Fibroblast of the aortic adventitia (primary cell): ENCODE measurements around the gene CDH11. TPM values are rescaled to one million over a fixed set of nuclear protein-coding genes. Genes with fewer than 3 reads are reported as not detected.

Source experiments
- DNase-seq: peaks from one replicate; pipeline ENCODE4 v3.0.0-alpha.2; 2010; ENCODE audit warnings: low read depth
- H3K4me3 ChIP-seq: 2 replicates; pipeline ENCODE4 v1.5.1; 2011; ENCODE audit warnings: low read depth, mild to moderate bottlenecking, control low read depth, low read length, moderate library complexity
- CTCF ChIP-seq: IDR thresholded peaks from 2 replicates; pipeline ENCODE4 v1.5.1; 2011; ENCODE audit warnings: mild to moderate bottlenecking, low read length, control low read depth, inconsistent platforms; ENCODE audit not compliant: insufficient read depth
- total RNA-seq: library from RNA; depleted of rRNA; stranded (reverse); fragments of >200 nt; gene quantifications from 2 replicates; pipeline ENCODE4 v1.2.3, GENCODE V29; 2012; ENCODE audit warnings: low replicate concordance

Gene CDH11
- total RNA-seq, 1 donor, result 397 TPM

GRCh38 chr16:64973171-64973570, 148.7 kb downstream of the CDH11 start:
- no peak for DNase-seq
- TF ChIP-seq CTCF, result no peak
- no peak overlapping the region for H3K4me3 ChIP-seq

GRCh38 chr16:64971171-64971570, 150.7 kb downstream of the CDH11 start:
- no peak for TF ChIP-seq CTCF
- no peak overlapping the region for H3K4me3 ChIP-seq
- DNase-seq, result no peak

- no peak for TF ChIP-seq CTCF
- H3K4me3 ChIP-seq, result no peak overlapping the region
- peak; percentile 57 for DNase-seq
Measured at GRCh38 chr16:64969221-64969620, 152.6 kb downstream of the CDH11 start.

GRCh38 chr16:64968539-64968938, 153.3 kb downstream of the CDH11 start:
- TF ChIP-seq CTCF, result no peak
- H3K4me3 ChIP-seq, result no peak overlapping the region
- no peak for DNase-seq

GRCh38 chr16:64964126-64964540, 157.7 kb downstream of the CDH11 start:
- peak; percentile 50 for DNase-seq
- no peak for TF ChIP-seq CTCF
- H3K4me3 ChIP-seq, result no peak overlapping the region

GRCh38 chr16:64962786-64963185, 159.1 kb downstream of the CDH11 start:
- no peak overlapping the region for H3K4me3 ChIP-seq
- DNase-seq, result no peak
- TF ChIP-seq CTCF, result no peak

GRCh38 chr16:64957246-64957645, 164.6 kb downstream of the CDH11 start:
- no peak overlapping the region for H3K4me3 ChIP-seq
- no peak for DNase-seq
- no peak for TF ChIP-seq CTCF
